NOMO-1 treated with DMSO at 0.1 percent for 48 hours (cell line): ENCODE data around the gene CALD1.

Experiments used
- DNase-seq: peaks from one replicate; lab custom pipeline; 2025; ENCODE audit not compliant: unreplicated experiment; lab: John Stamatoyannopoulos, UW

The CALD1 gene

GRCh38 chr7:134826105-134826504, 46.7 kb downstream of the CALD1 start:
- no peak for DNase-seq

GRCh38 chr7:134827436-134827835, 48.0 kb downstream of the CALD1 start:
- no peak for DNase-seq

- DNase-seq = no peak
Measured at GRCh38 chr7:134827889-134828288, 48.5 kb downstream of the CALD1 start.

- no peak for DNase-seq
Measured at GRCh38 chr7:134828361-134828760, 48.9 kb downstream of the CALD1 start.

DNA sequence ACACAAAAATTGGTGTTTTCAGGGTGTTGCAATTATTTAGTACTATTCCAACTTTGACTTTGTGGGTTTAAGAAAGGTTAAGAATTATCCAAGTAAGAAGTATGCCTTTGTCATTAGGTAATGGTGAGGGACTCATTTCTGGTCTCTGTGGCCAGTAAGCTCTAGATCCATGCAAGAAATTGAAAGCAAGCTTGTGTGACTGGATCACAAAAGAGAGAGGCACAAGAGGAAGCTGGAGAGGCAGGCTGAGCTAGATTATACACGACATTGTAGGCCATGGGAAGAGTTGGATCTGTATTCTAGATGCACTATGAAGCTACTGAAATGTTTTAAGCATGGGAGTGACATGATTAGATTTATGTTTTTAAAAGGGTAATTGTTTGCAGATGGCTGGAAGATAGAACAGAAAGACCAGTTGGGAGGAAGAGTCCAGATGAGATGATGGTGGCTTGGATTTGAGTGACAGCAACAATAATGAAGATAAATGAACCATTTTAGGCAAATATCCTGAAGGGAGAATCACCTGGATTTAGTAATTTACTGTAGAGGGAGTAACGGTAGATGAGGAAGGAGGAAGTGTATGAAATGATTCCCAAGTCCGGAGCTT, 50.0 kb downstream of the CALD1 start:
- no peak for DNase-seq

GRCh38 chr7:134831862-134832261, 52.4 kb downstream of the CALD1 start:
- no peak for DNase-seq

DNA sequence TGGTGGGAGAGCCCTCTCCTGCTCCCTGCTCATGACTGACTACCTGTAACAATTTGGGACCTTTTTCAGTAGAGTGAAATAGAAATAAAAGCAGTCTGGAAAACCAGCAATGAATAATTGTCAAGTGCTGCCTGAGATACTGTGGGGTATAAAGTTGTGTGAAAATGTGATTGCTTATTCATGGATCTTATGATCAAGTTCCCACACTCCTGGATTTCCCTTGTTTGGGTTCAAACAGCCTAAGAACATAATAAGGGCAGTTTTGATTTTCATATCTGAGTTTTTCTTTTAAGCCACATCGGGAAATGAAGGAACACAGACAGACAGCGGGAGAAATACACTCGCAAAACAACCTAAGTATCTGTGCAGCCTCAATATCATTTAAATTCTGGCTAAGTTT, 52.9 kb downstream of the CALD1 start:
- no peak for DNase-seq

DNA sequence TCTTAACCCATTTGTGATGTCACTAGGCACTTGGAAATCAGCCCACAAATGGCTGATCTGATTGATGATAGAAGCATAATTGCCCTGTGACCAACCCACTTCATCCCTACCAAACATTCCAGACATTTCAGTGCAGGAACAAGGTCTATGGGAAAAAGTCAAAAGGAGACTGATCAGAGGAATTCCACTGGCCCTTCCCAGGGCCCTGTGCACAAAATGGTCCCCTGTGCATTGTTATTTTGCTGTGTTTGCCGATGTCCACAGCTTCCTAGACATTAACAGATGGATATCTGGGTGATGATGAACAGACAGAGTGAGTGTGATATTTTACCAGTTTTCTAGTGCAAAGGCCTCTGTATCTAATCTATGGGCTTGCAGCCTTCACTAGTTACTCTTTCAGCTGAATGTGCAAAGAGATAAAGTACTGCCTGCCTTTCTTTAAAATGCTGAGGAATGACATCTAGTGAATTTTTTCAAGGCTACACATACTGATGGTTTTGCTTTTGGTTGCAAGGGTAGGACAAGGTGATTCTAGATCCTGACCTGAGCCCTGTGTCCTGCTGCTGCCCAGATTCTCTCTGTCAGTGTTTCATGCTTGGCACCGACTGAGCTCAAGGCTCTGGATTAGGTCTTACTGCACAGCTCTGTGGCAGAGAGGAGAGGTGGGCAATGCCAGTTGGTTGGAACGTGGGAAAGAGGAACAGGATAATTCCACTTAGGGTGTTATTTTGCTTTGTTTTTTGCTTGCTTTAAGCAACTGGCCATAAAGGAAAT, 55.4 kb downstream of the CALD1 start:
- DNase-seq = no peak

DNA sequence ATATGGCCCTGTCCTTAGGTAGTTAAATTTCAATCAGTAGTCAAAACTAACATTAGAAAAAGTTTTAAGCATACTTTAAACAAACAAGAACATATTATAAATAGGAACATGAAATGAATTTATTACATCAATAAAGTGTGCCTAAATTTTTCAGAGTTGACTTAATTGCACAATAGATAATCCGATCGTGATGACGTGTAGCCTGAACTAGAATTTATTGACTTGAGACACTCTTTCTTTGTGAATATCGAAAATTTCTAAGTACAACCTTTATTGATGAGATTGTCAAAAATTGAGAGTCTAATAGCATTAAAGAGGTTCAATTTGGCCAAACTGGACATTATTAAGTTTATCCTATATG, 56.0 kb downstream of the CALD1 start:
- DNase-seq = no peak

- DNase-seq = no peak
Measured at GRCh38 chr7:134836447-134836846, 57.0 kb downstream of the CALD1 start.

- no peak for DNase-seq
Measured at GRCh38 chr7:134839298-134839697, 59.9 kb downstream of the CALD1 start.

- DNase-seq = no peak
Measured at GRCh38 chr7:134842062-134842461, 62.6 kb downstream of the CALD1 start.

DNA sequence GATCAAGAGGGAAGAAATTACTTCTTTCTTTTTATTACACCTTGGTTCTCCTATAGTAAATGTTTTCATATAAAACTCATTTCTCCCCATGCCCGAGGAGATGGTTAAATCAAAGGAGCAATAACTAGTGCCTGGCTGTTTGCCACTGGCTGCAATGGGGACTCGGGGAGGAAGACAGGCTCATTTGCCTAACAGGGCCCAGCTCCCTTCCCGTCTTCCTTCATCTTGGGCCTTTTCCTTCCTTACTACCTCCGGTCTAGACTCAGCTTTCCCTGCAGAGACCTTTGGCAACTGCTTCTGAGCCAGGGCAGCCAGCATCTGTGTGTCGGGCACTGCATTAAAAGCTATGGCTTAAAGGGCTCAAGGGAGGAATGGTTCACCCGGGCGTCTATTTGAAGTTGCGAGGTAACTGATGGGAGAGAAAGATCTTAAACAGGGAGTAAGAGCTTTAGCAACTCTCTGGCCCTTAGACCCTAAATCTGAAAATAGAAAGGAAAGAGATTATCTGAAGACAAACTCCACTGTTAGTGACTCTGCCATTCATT, 63.5 kb downstream of the CALD1 start:
- no peak for DNase-seq

GRCh38 chr7:134844200-134844599, 64.8 kb downstream of the CALD1 start:
- no peak for DNase-seq

GRCh38 chr7:134845461-134845860, 66.0 kb downstream of the CALD1 start:
- DNase-seq = no peak

DNA sequence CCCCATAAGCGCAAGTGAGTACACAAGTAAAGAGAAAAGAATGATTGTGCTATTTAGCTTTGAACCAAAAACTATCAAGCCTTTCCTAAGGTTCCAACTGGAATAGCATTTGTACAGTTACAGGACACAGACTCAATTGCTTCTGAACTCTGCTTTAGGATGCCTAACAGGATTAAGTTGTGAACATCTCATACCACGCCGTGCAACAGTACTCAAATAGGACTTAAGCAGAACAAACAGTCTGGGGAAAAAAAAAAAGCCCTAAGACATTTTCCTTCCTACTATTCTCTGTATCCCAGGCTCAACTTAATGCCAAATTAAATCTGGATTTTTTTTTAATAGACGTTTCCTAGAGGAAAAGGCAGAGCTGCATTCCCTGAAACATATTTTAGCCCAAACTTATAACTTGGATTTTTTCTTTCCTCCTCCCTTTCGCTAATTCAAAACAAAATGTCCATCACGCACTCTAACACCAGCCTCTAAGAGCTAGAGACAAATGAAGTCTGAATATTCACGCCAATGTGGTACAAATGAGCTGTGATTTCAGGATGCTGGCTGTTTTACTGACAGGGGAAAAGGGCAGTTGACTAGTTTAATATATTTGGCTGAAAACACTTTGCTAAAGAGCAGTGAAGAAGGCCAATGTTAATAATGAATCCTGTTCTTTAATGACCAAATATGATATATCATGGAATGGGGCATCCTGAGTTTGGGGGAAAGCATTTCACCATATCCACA, 68.6 kb downstream of the CALD1 start:
- DNase-seq = no peak

DNA sequence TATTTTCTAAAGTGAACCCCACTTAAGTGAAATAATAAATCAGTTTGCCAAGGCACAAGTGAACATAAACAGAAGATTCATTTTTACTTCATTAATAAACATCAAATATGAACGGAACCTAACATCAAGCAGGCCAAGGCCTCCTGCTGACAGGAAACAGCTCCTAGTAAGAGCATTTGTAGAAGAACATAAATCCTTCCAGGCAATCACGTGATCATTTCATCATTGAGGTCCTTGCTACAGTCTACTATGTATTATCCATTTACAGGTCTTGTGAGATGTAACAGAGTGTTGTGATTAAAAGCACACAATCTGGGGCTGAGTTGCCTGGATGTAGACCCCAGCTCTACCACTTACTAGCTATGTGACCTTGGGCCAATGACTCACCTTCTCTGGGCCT, 70.6 kb downstream of the CALD1 start:
- no peak for DNase-seq

GRCh38 chr7:134851141-134851540, 71.7 kb downstream of the CALD1 start:
- no peak for DNase-seq

- no peak for DNase-seq
Measured at GRCh38 chr7:134852625-134853024, 73.2 kb downstream of the CALD1 start.

DNA sequence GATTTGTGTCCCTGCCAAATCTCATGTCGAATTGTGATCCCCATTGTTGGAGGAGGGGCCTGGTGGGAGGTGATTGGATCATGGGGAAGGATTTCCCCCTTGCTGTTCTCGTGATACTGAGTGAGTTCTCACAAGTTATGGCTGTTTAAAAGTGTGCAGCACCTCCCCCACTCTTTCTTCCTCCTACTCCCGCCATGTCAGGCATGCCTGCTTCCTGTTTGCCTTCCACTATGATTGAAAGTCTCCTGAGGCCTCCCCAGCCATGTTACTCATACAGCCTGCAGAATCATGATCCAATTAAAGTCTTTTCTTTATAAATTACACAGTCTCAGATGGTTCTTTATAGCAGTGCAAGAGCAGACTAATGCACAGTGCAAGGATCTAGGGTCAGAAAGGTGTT, 75.4 kb downstream of the CALD1 start:
- no peak for DNase-seq

GRCh38 chr7:134855442-134855841, 76.0 kb downstream of the CALD1 start:
- DNase-seq = no peak

DNA sequence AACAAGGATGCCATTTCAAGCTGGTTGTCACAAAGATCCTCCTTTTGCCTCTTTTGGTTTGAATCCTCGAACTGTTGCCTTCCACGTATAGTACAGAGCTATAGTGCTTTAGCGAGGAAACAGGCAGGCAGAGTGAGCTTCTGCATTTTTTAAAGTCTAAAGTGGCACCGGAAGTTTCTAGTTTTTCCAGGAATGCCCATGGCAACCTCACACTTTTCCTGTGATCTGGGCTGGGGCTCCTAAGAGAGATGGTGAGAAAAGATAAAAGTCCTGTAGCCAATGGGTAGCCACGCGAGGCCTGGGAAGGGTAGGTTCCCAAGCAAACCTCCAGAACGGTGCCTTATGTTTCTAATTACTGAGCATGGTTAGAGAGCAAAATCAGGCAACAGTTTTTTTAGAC, 76.7 kb downstream of the CALD1 start:
- no peak for DNase-seq
